Measurements from ENCODE around the gene MTARC1.
A peak's percentile ranks its signal among the peaks of the same experiment; 100 is the strongest.

MTARC1 gene

GRCh38 chr1:220807726-220808125 is 21.0 kb downstream of the MTARC1 start:
- no peak for DNase-seq

- no peak for DNase-seq
Observed at GRCh38 chr1:220808345-220809186, 21.9 kb downstream of the MTARC1 start.

GRCh38 chr1:220809187-220809550 is 22.5 kb downstream of the MTARC1 start:
- DNase-seq = no peak

- DNase-seq = no peak
Observed at GRCh38 chr1:220809704-220810103, 23.0 kb downstream of the MTARC1 start.

- DNase-seq = peak; percentile 63 to 67
Observed at GRCh38 chr1:220810179-220810653, 23.5 kb downstream of the MTARC1 start.

- DNase-seq = no peak
Observed at GRCh38 chr1:220810963-220811362, 24.2 kb downstream of the MTARC1 start.

GRCh38 chr1:220811695-220812094 is 25.0 kb downstream of the MTARC1 start:
- DNase-seq = no peak

GRCh38 chr1:220812308-220812707 is 25.6 kb downstream of the MTARC1 start:
- DNase-seq = no peak

- DNase-seq = no peak
Observed at GRCh38 chr1:220813013-220813412, 26.3 kb downstream of the MTARC1 start.

- no peak for DNase-seq
Observed at GRCh38 chr1:220815409-220815808, 28.7 kb downstream of the MTARC1 start.

GRCh38 chr1:220817907-220818306 is 31.2 kb downstream of the MTARC1 start:
- no peak for DNase-seq

GRCh38 chr1:220818421-220819173 is 31.9 kb downstream of the MTARC1 start:
- no peak for DNase-seq

- DNase-seq = no peak
Observed at GRCh38 chr1:220819467-220820026, 32.8 kb downstream of the MTARC1 start.

- no peak for DNase-seq
Observed at GRCh38 chr1:220824031-220824989, 37.6 kb downstream of the MTARC1 start.

GRCh38 chr1:220825819-220826551 is 39.3 kb downstream of the MTARC1 start:
- DNase-seq = no peak

GRCh38 chr1:220826729-220827128 is 40.0 kb downstream of the MTARC1 start:
- no peak for DNase-seq

- DNase-seq = no peak
Observed at GRCh38 chr1:220827445-220828178, 40.9 kb downstream of the MTARC1 start.

- DNase-seq = no peak
Observed at GRCh38 chr1:220828179-220828490, 41.4 kb downstream of the MTARC1 start.

GRCh38 chr1:220828950-220829586 is 42.4 kb downstream of the MTARC1 start:
- no peak for DNase-seq

- no peak for DNase-seq
Observed at GRCh38 chr1:220833436-220833835, 46.7 kb downstream of the MTARC1 start.

Data from stimulated activated CD4-positive, alpha-beta T cell treated with anti-CD3 and anti-CD28 coated beads, Interleukin-4, amount 100 ng/mL, for 4 hours (primary cell).